PC-9 (cell line): ENCODE data around the gene EXD3. TPM values are rescaled to one million over a fixed set of nuclear protein-coding genes. Genes with fewer than 3 reads are reported as not detected.

Experiments used
- BruUV-seq: library from RNA; stranded (reverse); fragments of 400-500 nt; replicated peaks from 2 replicates; lab custom pipeline; 2021; lab: Mats Ljungman, UMichigan
- CTCF ChIA-PET: fragments of 300-600 bp; sonication (Branson Sonifier 250); formaldehyde crosslinking; loops from one replicate; lab custom pipeline; 2022; ENCODE audit warnings: antibody characterized with exemption; lab: Charles Lee
- POLR2A ChIA-PET: fragments of 300-600 bp; sonication (Branson Sonifier 250); formaldehyde crosslinking; loops from one replicate; lab custom pipeline; 2022; ENCODE audit warnings: antibody characterized with exemption; ENCODE audit not compliant: unreplicated experiment; lab: Charles Lee
- DNase-seq, 2 experiments: peaks; one replicate each; pipeline versions ENCODE4 v3.0.0 to v3.0.0-alpha.2; 2015 to 2022; ENCODE audit warnings: mixed read lengths in 1 of 2
- H2AFZ ChIP-seq: fragments of 200-600 bp; sonication (generic); 2 replicates; pipeline ENCODE4 v1.8.1; 2017; ENCODE audit warnings: antibody characterized with exemption
- H3F3A ChIP-seq: fragments of 200-600 bp; sonication (generic); 2 replicates; pipeline ENCODE4 v1.8.1; 2017; ENCODE audit warnings: antibody characterized with exemption, mild to moderate bottlenecking, low read depth; ENCODE audit not compliant: insufficient read depth
- H3K27ac ChIP-seq: fragments of 200-600 bp; sonication (generic); 2 replicates; pipeline ENCODE4 v1.6.1; 2016; ENCODE audit warnings: mixed run types
- H3K27me3 ChIP-seq: fragments of 200-600 bp; sonication (generic); 2 replicates; pipeline ENCODE4 v1.6.1; 2016; ENCODE audit warnings: low read depth, mixed run types; ENCODE audit not compliant: insufficient read depth
- H3K36me3 ChIP-seq: fragments of 200-600 bp; sonication (generic); 2 replicates; pipeline ENCODE4 v1.6.1; 2016; ENCODE audit warnings: low read depth, mixed run types
- H3K4me1 ChIP-seq: fragments of 200-600 bp; sonication (generic); replicated peaks from 2 replicates; pipeline ENCODE4 v1.6.1; 2016; ENCODE audit warnings: mixed run types; ENCODE audit not compliant: insufficient read depth
- H3K4me2 ChIP-seq: fragments of 200-600 bp; sonication (generic); 2 replicates; pipeline ENCODE4 v1.6.1; 2017; ENCODE audit warnings: mixed run types
- H3K4me3 ChIP-seq: fragments of 200-600 bp; sonication (generic); 2 replicates; pipeline ENCODE4 v1.6.1; 2016; ENCODE audit warnings: mixed run types
- H3K79me2 ChIP-seq: fragments of 200-600 bp; sonication (generic); 2 replicates; pipeline ENCODE4 v1.6.1; 2017; ENCODE audit warnings: low read depth, mixed run types
- H3K9me2 ChIP-seq: fragments of 200-600 bp; sonication (generic); 2 replicates; pipeline ENCODE4 v1.8.1; 2017; ENCODE audit warnings: mild to moderate bottlenecking; ENCODE audit not compliant: insufficient read depth
- H3K9me3 ChIP-seq: fragments of 200-600 bp; sonication (generic); 2 replicates; pipeline ENCODE4 v1.8.1; 2016; ENCODE audit warnings: low read depth; ENCODE audit not compliant: insufficient read depth
- H4K20me1 ChIP-seq: fragments of 200-600 bp; sonication (generic); 2 replicates; pipeline ENCODE4 v1.8.1; 2017; ENCODE audit not compliant: insufficient read depth
- CTCF ChIP-seq: fragments of 200-600 bp; sonication (generic); conservative IDR thresholded peaks from 2 replicates; pipeline ENCODE4 v1.6.1; 2017; ENCODE audit warnings: mixed run types, antibody characterized with exemption, mild to moderate bottlenecking, moderate library complexity
- EZH2 ChIP-seq: fragments of 200-600 bp; sonication (generic); IDR thresholded peaks from 2 replicates; pipeline ENCODE4 v1.8.0; 2017; ENCODE audit warnings: antibody characterized with exemption, low read depth
- intact Hi-C: fragments of 100-400 bp; cut with micrococcal nuclease; formaldehyde crosslinking; loops from one replicate; pipeline ENCODE4 v1.10.0; 2022; ENCODE audit not compliant: unreplicated experiment
- total RNA-seq: library from RNA; stranded (reverse); gene quantifications from 2 replicates; pipeline ENCODE4 v1.2.3, GENCODE V29; 2021

Gene EXD3
- total RNA-seq, 1 experiment from 2014 or later = 23.7 TPM

GRCh38 chr9:137275588-137276472 lies 147.1 kb downstream of the EXD3 start:
- Histone ChIP-seq H2AFZ (no peak overlapping the region), H3K4me3 (no peak overlapping the region), H3K4me2 (no peak overlapping the region), H4K20me1 (peaks cover 6% of the 10 kb centered on the region; the same call in 1 of the 2 replicates), H3K27ac (no peak overlapping the region), H3K9me2 (no peaks in the 10 kb centered on the region), H3K27me3 (no peaks in the 10 kb centered on the region), H3K4me1 (peaks cover 16% of the 10 kb centered on the region), H3F3A (peaks cover 24% of the 10 kb centered on the region), H3K9me3 (no peaks in the 10 kb centered on the region), H3K36me3 (no peaks in the 10 kb centered on the region), H3K79me2 (peaks cover 26% of the 10 kb centered on the region; the same call in 1 of the 2 replicates)
- intact Hi-C loops = loop anchor here (2.0 kb wide), 2 partner anchors 35 to 49 kb away; partner anchors contain the start of genes RNF224 and TUBB4B
- BruUV-seq = no TSS peak
- ChIA-PET POLR2A (no interaction called here), CTCF (interaction anchor here (0.6 kb wide), 1 partner anchor 125 kb away, joined by 10 read pairs; no protein-coding TSS in a partner anchor)
- DNase-seq = no peak
- TF ChIP-seq EZH2 = no peak
- no peak for TF ChIP-seq CTCF

GRCh38 chr9:137275203-137275587 lies 147.8 kb downstream of the EXD3 start:
- H3K36me3 ChIP-seq = no peaks in the 10 kb centered on the region
- H3K27me3 ChIP-seq = no peaks in the 10 kb centered on the region
- no peaks in the 10 kb centered on the region for H3K9me3 ChIP-seq
- CTCF ChIA-PET = no interaction called here
- H2AFZ ChIP-seq = no peak overlapping the region
- intact Hi-C loops = no loop called here
- peaks cover 6% of the 10 kb centered on the region; the same call in 1 of the 2 replicates for H4K20me1 ChIP-seq
- no peak overlapping the region for H3K27ac ChIP-seq
- peaks cover 24% of the 10 kb centered on the region for H3F3A ChIP-seq
- H3K4me2 ChIP-seq = no peak overlapping the region
- POLR2A ChIA-PET = interaction anchor here (0.6 kb wide), 1 partner anchor 21 kb away, joined by 3 read pairs; no protein-coding TSS in a partner anchor
- no peak for TF ChIP-seq CTCF
- no peak for TF ChIP-seq EZH2
- no TSS peak for BruUV-seq
- no peaks in the 10 kb centered on the region for H3K9me2 ChIP-seq
- no peak overlapping the region for H3K4me3 ChIP-seq
- H3K79me2 ChIP-seq = peaks cover 24% of the 10 kb centered on the region; the same call in 1 of the 2 replicates
- no peak for DNase-seq
- H3K4me1 ChIP-seq = peaks cover 16% of the 10 kb centered on the region

- ChIA-PET POLR2A (no interaction called here), CTCF (no interaction called here)
- no peak overlapping the region for H3K27ac ChIP-seq
- H3K27me3 ChIP-seq = no peaks in the 10 kb centered on the region
- H3K4me3 ChIP-seq = no peak overlapping the region
- BruUV-seq = no TSS peak
- H4K20me1 ChIP-seq = peaks cover 12% of the 10 kb centered on the region; the same call in 1 of the 2 replicates
- H3F3A ChIP-seq = peaks cover 24% of the 10 kb centered on the region
- no peak overlapping the region for H2AFZ ChIP-seq
- H3K79me2 ChIP-seq = peaks cover 10% of the 10 kb centered on the region; the same call in 1 of the 2 replicates
- no peaks in the 10 kb centered on the region for H3K9me2 ChIP-seq
- TF ChIP-seq EZH2 (no peak), CTCF (no peak)
- peaks cover 13% of the 10 kb centered on the region for H3K4me1 ChIP-seq
- H3K9me3 ChIP-seq = no peaks in the 10 kb centered on the region
- no peak overlapping the region for H3K4me2 ChIP-seq
- DNase-seq = no peak
- no peaks in the 10 kb centered on the region for H3K36me3 ChIP-seq
- intact Hi-C loops = no loop called here
Measured at GRCh38 chr9:137273611-137274320, 149.2 kb downstream of the EXD3 start.
